ENCODE data around the gene IQSEC1.

IQSEC1 gene

DNA sequence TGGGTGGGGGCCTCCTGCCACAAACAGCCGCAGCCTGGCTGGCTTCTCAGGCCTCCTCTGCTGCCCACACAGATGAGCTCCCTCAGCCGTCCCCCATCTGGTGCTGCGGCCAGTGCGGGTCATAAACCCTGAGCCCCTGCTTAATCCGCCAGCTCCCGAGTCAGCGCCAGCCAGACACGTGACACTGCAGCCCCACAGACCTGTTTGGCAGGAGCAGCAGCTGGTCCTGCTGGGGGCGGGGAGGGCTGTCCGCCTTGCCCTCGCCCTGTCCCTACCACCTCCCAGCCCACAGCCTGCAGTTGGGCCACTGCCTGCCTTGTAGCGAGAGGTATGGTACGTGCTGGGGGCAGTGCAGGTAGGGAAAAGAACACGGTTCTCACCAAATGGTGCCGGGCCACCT, 86.2 kb downstream of the IQSEC1 start:
- Histone ChIP-seq H2AK5ac (ENCODE audit: low read length, severe bottlenecking) (no peak overlapping the region), H2BK5ac (ENCODE audit: low read depth, low read length, poor library complexity, severe bottlenecking) (no peak overlapping the region), H2BK12ac (ENCODE audit: low read length in 2 of 2) (peak overlapping the region in 1 of 2 experiments; percentile 21), H2AFZ (ENCODE audit: low read depth, low read length) (no peak overlapping the region), H3K27ac (ENCODE audit: low read length, poor library complexity, severe bottlenecking) (no peak overlapping the region), H3K4me1 (ENCODE audit: control insufficient read depth, insufficient read depth, low read depth, low read length) (peaks cover 18% of the 10 kb centered on the region), H3K9me3 (ENCODE audit: control insufficient read depth, low read length) (no peaks in the 10 kb centered on the region), H3K36me3 (ENCODE audit: control insufficient read depth in 1 of 2, insufficient read depth in 2 of 2, low read depth in 1 of 2, low read length in 2 of 2) (peaks cover 0 to 4% of the 10 kb centered on the region in 2 experiments), H3K14ac (ENCODE audit: low read length in 2 of 2) (peak overlapping the region in 1 of 2 experiments; percentile 78), H3K18ac (ENCODE audit: low read depth in 1 of 2, low read length in 2 of 2) (peak overlapping the region in 1 of 2 experiments; percentile 74), H4K91ac (ENCODE audit: low read length) (no peak overlapping the region), H3K23ac (ENCODE audit: low read length in 2 of 2) (no peak overlapping the region), H3K4me3 (ENCODE audit: insufficient read depth in 1 of 2, low read depth in 1 of 2, low read length in 2 of 2) (no peak overlapping the region), H2BK120ac (ENCODE audit: low read depth, low read length) (no peak overlapping the region), H3K9ac (ENCODE audit: low read length) (no peak overlapping the region), H3K27me3 (ENCODE audit: control insufficient read depth in 1 of 2, insufficient read depth in 1 of 2, low read length in 2 of 2) (peaks cover 0 to 5% of the 10 kb centered on the region in 2 experiments), H3K4ac (ENCODE audit: low read depth in 1 of 2, low read length in 2 of 2) (no peak overlapping the region), H4K8ac (ENCODE audit: low read length) (no peak overlapping the region), H3K4me2 (ENCODE audit: low read length, poor library complexity, severe bottlenecking) (no peak overlapping the region), H3K79me1 (replicated peaks; ENCODE audit: low read length, poor library complexity, severe bottlenecking) (peaks cover 29% of the 10 kb centered on the region), H2BK15ac (ENCODE audit: low read depth, poor library complexity, severe bottlenecking) (no peak overlapping the region)
- WGBS = 77% methylated on average over 13 of the region's 15 CpGs
- DNase-seq = no peak

GRCh38 chr3:12986521-12986920, 86.7 kb downstream of the IQSEC1 start:
- no peak overlapping the region for H3K4me3 ChIP-seq (ENCODE audit: insufficient read depth in 1 of 2, low read depth in 1 of 2, low read length in 2 of 2)
- H3K23ac ChIP-seq (ENCODE audit: low read length in 2 of 2) = no peak overlapping the region
- no peak overlapping the region for H2AK5ac ChIP-seq (ENCODE audit: low read length, severe bottlenecking)
- no peak overlapping the region for H3K18ac ChIP-seq (ENCODE audit: low read depth in 1 of 2, low read length in 2 of 2)
- no peak overlapping the region for H3K9ac ChIP-seq (ENCODE audit: low read length)
- H3K79me1 ChIP-seq (replicated peaks; ENCODE audit: low read length, poor library complexity, severe bottlenecking) = peaks cover 33% of the 10 kb centered on the region
- H3K27ac ChIP-seq (ENCODE audit: low read length, poor library complexity, severe bottlenecking) = no peak overlapping the region
- H2BK5ac ChIP-seq (ENCODE audit: low read depth, low read length, poor library complexity, severe bottlenecking) = no peak overlapping the region
- WGBS = 86% methylated on average over 11 of the region's 11 CpGs
- H2BK12ac ChIP-seq (ENCODE audit: low read length in 2 of 2) = no peak overlapping the region
- H4K8ac ChIP-seq (ENCODE audit: low read length) = no peak overlapping the region
- no peak overlapping the region for H2BK120ac ChIP-seq (ENCODE audit: low read depth, low read length)
- H4K91ac ChIP-seq (ENCODE audit: low read length) = no peak overlapping the region
- peaks cover 19% of the 10 kb centered on the region for H3K4me1 ChIP-seq (ENCODE audit: control insufficient read depth, insufficient read depth, low read depth, low read length)
- no peak overlapping the region for H3K4me2 ChIP-seq (ENCODE audit: low read length, poor library complexity, severe bottlenecking)
- H3K14ac ChIP-seq (ENCODE audit: low read length in 2 of 2) = no peak overlapping the region
- peaks cover 0 to 4% of the 10 kb centered on the region in 2 experiments for H3K36me3 ChIP-seq (ENCODE audit: control insufficient read depth in 1 of 2, insufficient read depth in 2 of 2, low read depth in 1 of 2, low read length in 2 of 2)
- DNase-seq = no peak
- no peak overlapping the region for H3K4ac ChIP-seq (ENCODE audit: low read depth in 1 of 2, low read length in 2 of 2)
- no peak overlapping the region for H2AFZ ChIP-seq (ENCODE audit: low read depth, low read length)
- H2BK15ac ChIP-seq (ENCODE audit: low read depth, poor library complexity, severe bottlenecking) = no peak overlapping the region
- H3K9me3 ChIP-seq (ENCODE audit: control insufficient read depth, low read length) = no peaks in the 10 kb centered on the region
- peaks cover 4 to 5% of the 10 kb centered on the region in 2 experiments for H3K27me3 ChIP-seq (ENCODE audit: control insufficient read depth in 1 of 2, insufficient read depth in 1 of 2, low read length in 2 of 2)

- Histone ChIP-seq H3K27me3 (ENCODE audit: control insufficient read depth in 1 of 2, insufficient read depth in 1 of 2, low read length in 2 of 2) (peaks cover 4 to 6% of the 10 kb centered on the region in 2 experiments), H2BK120ac (ENCODE audit: low read depth, low read length) (no peak overlapping the region), H3K27ac (ENCODE audit: low read length, poor library complexity, severe bottlenecking) (no peak overlapping the region), H3K9ac (ENCODE audit: low read length) (no peak overlapping the region), H3K4me2 (ENCODE audit: low read length, poor library complexity, severe bottlenecking) (no peak overlapping the region), H3K36me3 (ENCODE audit: control insufficient read depth in 1 of 2, insufficient read depth in 2 of 2, low read depth in 1 of 2, low read length in 2 of 2) (peaks cover 0 to 4% of the 10 kb centered on the region in 2 experiments), H3K23ac (ENCODE audit: low read length in 2 of 2) (no peak overlapping the region), H3K14ac (ENCODE audit: low read length in 2 of 2) (no peak overlapping the region), H2BK15ac (ENCODE audit: low read depth, poor library complexity, severe bottlenecking) (no peak overlapping the region), H3K4me1 (ENCODE audit: control insufficient read depth, insufficient read depth, low read depth, low read length) (peaks cover 14% of the 10 kb centered on the region), H2BK5ac (ENCODE audit: low read depth, low read length, poor library complexity, severe bottlenecking) (no peak overlapping the region), H4K8ac (ENCODE audit: low read length) (no peak overlapping the region), H3K9me3 (ENCODE audit: control insufficient read depth, low read length) (no peaks in the 10 kb centered on the region), H3K4me3 (ENCODE audit: insufficient read depth in 1 of 2, low read depth in 1 of 2, low read length in 2 of 2) (no peak overlapping the region), H2AFZ (ENCODE audit: low read depth, low read length) (no peak overlapping the region), H3K4ac (ENCODE audit: low read depth in 1 of 2, low read length in 2 of 2) (no peak overlapping the region), H2AK5ac (ENCODE audit: low read length, severe bottlenecking) (no peak overlapping the region), H3K79me1 (replicated peaks; ENCODE audit: low read length, poor library complexity, severe bottlenecking) (peaks cover 33% of the 10 kb centered on the region), H4K91ac (ENCODE audit: low read length) (peak overlapping the region; percentile 56), H2BK12ac (ENCODE audit: low read length in 2 of 2) (no peak overlapping the region), H3K18ac (ENCODE audit: low read depth in 1 of 2, low read length in 2 of 2) (no peak overlapping the region)
- WGBS = 91% methylated on average over 8 of the region's 8 CpGs
- DNase-seq = no peak
Observed at GRCh38 chr3:12986031-12986430, 87.2 kb downstream of the IQSEC1 start.

GRCh38 chr3:12985148-12985547, 88.1 kb downstream of the IQSEC1 start:
- Histone ChIP-seq H3K14ac (ENCODE audit: low read length in 2 of 2) (no peak overlapping the region), H3K27me3 (ENCODE audit: control insufficient read depth in 1 of 2, insufficient read depth in 1 of 2, low read length in 2 of 2) (peaks cover 4 to 14% of the 10 kb centered on the region in 2 experiments), H2BK5ac (ENCODE audit: low read depth, low read length, poor library complexity, severe bottlenecking) (no peak overlapping the region), H3K9ac (ENCODE audit: low read length) (no peak overlapping the region), H2BK15ac (ENCODE audit: low read depth, poor library complexity, severe bottlenecking) (no peak overlapping the region), H2AK5ac (ENCODE audit: low read length, severe bottlenecking) (no peak overlapping the region), H3K9me3 (ENCODE audit: control insufficient read depth, low read length) (no peaks in the 10 kb centered on the region), H3K4me2 (ENCODE audit: low read length, poor library complexity, severe bottlenecking) (no peak overlapping the region), H4K8ac (ENCODE audit: low read length) (no peak overlapping the region), H3K4me3 (ENCODE audit: insufficient read depth in 1 of 2, low read depth in 1 of 2, low read length in 2 of 2) (no peak overlapping the region), H3K4me1 (ENCODE audit: control insufficient read depth, insufficient read depth, low read depth, low read length) (peaks cover 9% of the 10 kb centered on the region), H4K91ac (ENCODE audit: low read length) (no peak overlapping the region), H3K27ac (ENCODE audit: low read length, poor library complexity, severe bottlenecking) (no peak overlapping the region), H3K4ac (ENCODE audit: low read depth in 1 of 2, low read length in 2 of 2) (no peak overlapping the region), H2BK120ac (ENCODE audit: low read depth, low read length) (no peak overlapping the region), H3K18ac (ENCODE audit: low read depth in 1 of 2, low read length in 2 of 2) (no peak overlapping the region), H3K79me1 (replicated peaks; ENCODE audit: low read length, poor library complexity, severe bottlenecking) (peaks cover 33% of the 10 kb centered on the region), H2BK12ac (ENCODE audit: low read length in 2 of 2) (no peak overlapping the region), H3K23ac (ENCODE audit: low read length in 2 of 2) (no peak overlapping the region), H3K36me3 (ENCODE audit: control insufficient read depth in 1 of 2, insufficient read depth in 2 of 2, low read depth in 1 of 2, low read length in 2 of 2) (peaks cover 0 to 4% of the 10 kb centered on the region in 2 experiments), H2AFZ (ENCODE audit: low read depth, low read length) (no peak overlapping the region)
- WGBS = 87% methylated on average over 6 of the region's 6 CpGs
- DNase-seq = no peak

All from mesenchymal stem cell (in vitro differentiated cells and primary cell).